Gastroesophageal sphincter (tissue), 3 donors: ENCODE results near the gene WIPF2.

Experiments
- CTCF ChIP-seq, 4 experiments: fragments of 200-600 bp in 2 of 4; fragments of 450-650 bp in 2 of 4; sonication (generic) in 1 of 4; IDR thresholded peaks; one replicate each; pipeline ENCODE4 v1.5.1; 2017 to 2019; ENCODE audit warnings: antibody characterized with exemption in 4 of 4, mild to moderate bottlenecking in 2 of 4, moderate library complexity in 2 of 4
- EP300 ChIP-seq: sonication (generic); formaldehyde crosslinking; IDR thresholded peaks from one replicate; pipeline ENCODE4 v1.6.1; 2017; ENCODE audit warnings: antibody characterized with exemption, mild to moderate bottlenecking
- POLR2A ChIP-seq, 2 donors: fragments of 450-650 bp; IDR thresholded peaks; one replicate each; pipeline ENCODE4 v1.6.1; 2017; ENCODE audit warnings: antibody characterized with exemption in 2 of 2, mild to moderate bottlenecking in 2 of 2, moderate library complexity in 1 of 2

GRCh38 chr17:40320756-40321523 is 101.8 kb downstream of the WIPF2 start:
- TF ChIP-seq CTCF (IDR thresholded peaks at IDR 0.05) (no peak), POLR2A (IDR thresholded peaks at IDR 0.05) (peak in 1 of 2 donors; percentile 15), EP300 (no peak)
